MCF 10A (cell line): ENCODE results near the gene HK3. TPM values are rescaled to one million over a fixed set of nuclear protein-coding genes. Genes with fewer than 3 reads are reported as not detected.

ENCODE experiments used
- BruUV-seq: library from RNA; stranded (reverse); fragments of 400-500 nt; replicated peaks from 2 replicates; lab custom pipeline; 2021; lab: Mats Ljungman, UMichigan
- CTCF ChIA-PET: fragments of 300-600 bp; sonication (Branson Sonifier 250); formaldehyde crosslinking; extraction: SDS; loops from one replicate; lab custom pipeline; 2021; ENCODE audit warnings: antibody characterized with exemption, inconsistent platforms; lab: Yijun Ruan, JAX
- POLR2A ChIA-PET: fragments of 300-600, 350-650 bp; sonication (Branson Sonifier 250); formaldehyde crosslinking; extraction: SDS; loops from one replicate; lab custom pipeline; 2020; ENCODE audit warnings: antibody characterized with exemption, inconsistent platforms; lab: Yijun Ruan, JAX
- DNase-seq: peaks from one replicate; pipeline ENCODE4 v3.0.0-alpha.2; 2018; ENCODE audit not compliant: unreplicated experiment
- H3K27ac Mint-ChIP-seq: one replicate; pipeline ENCODE4 v1.8.0; 2022; ENCODE audit warnings: mild to moderate bottlenecking, low read depth, mixed read lengths; ENCODE audit not compliant: unreplicated experiment
- H3K27me3 Mint-ChIP-seq: one replicate; pipeline ENCODE4 v1.8.0; 2022; ENCODE audit warnings: mixed read lengths; ENCODE audit not compliant: insufficient read depth, unreplicated experiment
- H3K36me3 Mint-ChIP-seq: one replicate; pipeline ENCODE4 v1.8.0; 2022; ENCODE audit warnings: mild to moderate bottlenecking, moderate library complexity, mixed read lengths; ENCODE audit not compliant: insufficient read depth, unreplicated experiment
- H3K4me1 Mint-ChIP-seq: one replicate; pipeline ENCODE4 v1.8.0; 2022; ENCODE audit warnings: mixed read lengths; ENCODE audit not compliant: insufficient read depth, unreplicated experiment
- H3K4me3 Mint-ChIP-seq: one replicate; pipeline ENCODE4 v1.8.0; 2022; ENCODE audit warnings: mild to moderate bottlenecking, moderate library complexity, mixed read lengths; ENCODE audit not compliant: unreplicated experiment
- H3K9me3 Mint-ChIP-seq: one replicate; pipeline ENCODE4 v1.8.0; 2022; ENCODE audit warnings: mixed read lengths; ENCODE audit not compliant: unreplicated experiment
- CTCF ChIP-seq: fragments of 200-600 bp; IDR thresholded peaks from one replicate; pipeline ENCODE4 v1.8.0; 2022; ENCODE audit warnings: antibody characterized with exemption, mild to moderate bottlenecking; ENCODE audit not compliant: unreplicated experiment
- intact Hi-C: fragments of 100-400 bp; cut with micrococcal nuclease; formaldehyde crosslinking; loops from 2 replicates; pipeline ENCODE4 v1.14.1; 2022
- total RNA-seq: library from RNA; stranded (reverse); gene quantifications from 2 replicates; pipeline ENCODE4 v1.2.3, GENCODE V29; 2022

Gene HK3
- total RNA-seq, 1 experiment from 2014 or later, result not detected

- Mint-ChIP-seq H3K4me1 (no peaks in the 10 kb centered on the region), H3K27ac (no peak overlapping the region), H3K4me3 (no peak overlapping the region), H3K36me3 (no peaks in the 10 kb centered on the region), H3K27me3 (peaks cover 16% of the 10 kb centered on the region), H3K9me3 (no peaks in the 10 kb centered on the region)
- DNase-seq, result no peak
- TF ChIP-seq CTCF, result no peak
- no TSS peak for BruUV-seq
- CTCF ChIA-PET, result interaction anchor here (0.6 to 1.4 kb wide), 4 partner anchors 9 to 495 kb away, joined by 3 to 5 read pairs (median 3); no protein-coding TSS in a partner anchor
- POLR2A ChIA-PET, result no interaction called here
- intact Hi-C loops, result no loop called here
Observed at GRCh38 chr5:176886336-176887251, 12.6 kb downstream of the HK3 start.

- Mint-ChIP-seq H3K27ac (no peak overlapping the region), H3K4me3 (no peak overlapping the region), H3K27me3 (peaks cover 10% of the 10 kb centered on the region), H3K4me1 (no peaks in the 10 kb centered on the region), H3K36me3 (no peaks in the 10 kb centered on the region), H3K9me3 (no peaks in the 10 kb centered on the region)
- ChIA-PET POLR2A (no interaction called here), CTCF (interaction anchor here (1.7 kb wide), 1 partner anchor 224 kb away, joined by 5 read pairs; no protein-coding TSS in a partner anchor)
- no peak for TF ChIP-seq CTCF
- DNase-seq, result no peak
- intact Hi-C loops, result no loop called here
- no TSS peak for BruUV-seq
Observed at GRCh38 chr5:176884571-176884890, 14.6 kb downstream of the HK3 start.

- ChIA-PET CTCF (interaction anchor here (1.1 to 1.7 kb wide), 2 partner anchors 223 to 224 kb away, joined by 4 to 5 read pairs; no protein-coding TSS in a partner anchor), POLR2A (no interaction called here)
- H3K27me3 Mint-ChIP-seq, result peaks cover 13% of the 10 kb centered on the region
- no peaks in the 10 kb centered on the region for H3K36me3 Mint-ChIP-seq
- no peak for TF ChIP-seq CTCF
- no peak overlapping the region for H3K4me3 Mint-ChIP-seq
- intact Hi-C loops, result no loop called here
- no TSS peak for BruUV-seq
- no peak for DNase-seq
- no peaks in the 10 kb centered on the region for H3K4me1 Mint-ChIP-seq
- no peak overlapping the region for H3K27ac Mint-ChIP-seq
- no peaks in the 10 kb centered on the region for H3K9me3 Mint-ChIP-seq
Observed at GRCh38 chr5:176883700-176884570, 15.2 kb downstream of the HK3 start.

- peaks cover 21% of the 10 kb centered on the region for H3K27me3 Mint-ChIP-seq
- intact Hi-C loops, result no loop called here
- no peak overlapping the region for H3K27ac Mint-ChIP-seq
- H3K36me3 Mint-ChIP-seq, result no peaks in the 10 kb centered on the region
- CTCF ChIA-PET, result interaction anchor here (0.6 to 1.1 kb wide), 2 partner anchors 222 to 230 kb away, joined by 3 to 4 read pairs; no protein-coding TSS in a partner anchor
- H3K9me3 Mint-ChIP-seq, result no peaks in the 10 kb centered on the region
- no peak for TF ChIP-seq CTCF
- POLR2A ChIA-PET, result interaction anchor here (1.1 kb wide), 1 partner anchor 15 kb away, joined by 4 read pairs; no protein-coding TSS in a partner anchor
- no peaks in the 10 kb centered on the region for H3K4me1 Mint-ChIP-seq
- H3K4me3 Mint-ChIP-seq, result no peak overlapping the region
- DNase-seq, result no peak
- BruUV-seq, result no TSS peak
Observed at GRCh38 chr5:176882567-176882903, 16.6 kb downstream of the HK3 start.
